ENCODE measurements around the gene LYSET. TPM values are rescaled to one million over a fixed set of nuclear protein-coding genes. Genes with fewer than 3 reads are reported as not detected.
"Not testable (repeated sequence)": the region's sequence is repeated elsewhere in the genome, so short reads cannot be mapped to it uniquely, and the experiment has no call there.

Gene LYSET
- total RNA-seq, 4 donors from 2014 or later: 6.3 to 17.7 (median 12.6) TPM

GRCh38 chr14:93230539-93230938 lies 45.4 kb downstream of the LYSET start:
- H3K4me1 ChIP-seq: peaks cover 0 to 4% of the 10 kb centered on the region in 2 donors
- H3K9me3 ChIP-seq: no peaks in the 10 kb centered on the region
- H3K36me3 ChIP-seq: peaks cover 10 to 23% of the 10 kb centered on the region in 2 donors
- no peak overlapping the region for H3K27ac ChIP-seq
- H3K27me3 ChIP-seq: no peaks in the 10 kb centered on the region
- 93 to 95% methylated on average over 16 of the region's 16 CpGs for WGBS, 2 donors
- no peak for DNase-seq
- no peak for TF ChIP-seq CTCF (IDR thresholded peaks at IDR 0.05)
- no peak for TF ChIP-seq POLR2A (IDR thresholded peaks at IDR 0.05)
- intact Hi-C loops (cut with DNase I): no loop called here
- no peak overlapping the region for H3K4me3 ChIP-seq (replicated peaks in 1 of 3)

GRCh38 chr14:93231129-93231979 lies 46.2 kb downstream of the LYSET start:
- DNase-seq: peak in 1 of 2 donors; percentile 22
- Histone ChIP-seq H3K4me3 (replicated peaks in 1 of 3) (no peak overlapping the region), H3K27ac (no peak overlapping the region), H3K4me1 (peaks cover 0 to 4% of the 10 kb centered on the region in 2 donors), H3K27me3 (no peaks in the 10 kb centered on the region), H3K9me3 (no peaks in the 10 kb centered on the region), H3K36me3 (peaks cover 10 to 19% of the 10 kb centered on the region in 2 donors)
- TF ChIP-seq POLR2A (IDR thresholded peaks at IDR 0.05): no peak
- TF ChIP-seq CTCF (IDR thresholded peaks at IDR 0.05): no peak
- 14 to 38% methylated on average over 29 to 37 of the region's 39 CpGs for WGBS, 2 donors
- intact Hi-C loops (cut with DNase I): no loop called here

GRCh38 chr14:93232159-93232558 lies 47.0 kb downstream of the LYSET start:
- H3K4me3 ChIP-seq (replicated peaks in 1 of 3): no peak overlapping the region
- no peaks in the 10 kb centered on the region for H3K27me3 ChIP-seq
- H3K4me1 ChIP-seq: peaks cover 0 to 4% of the 10 kb centered on the region in 2 donors
- 51 to 65% methylated on average over 14 to 17 of the region's 17 CpGs for WGBS, 2 donors
- DNase-seq: no peak
- intact Hi-C loops (cut with DNase I): no loop called here
- H3K27ac ChIP-seq: no peak overlapping the region
- peaks cover 6 to 15% of the 10 kb centered on the region in 2 donors for H3K36me3 ChIP-seq
- H3K9me3 ChIP-seq: no peaks in the 10 kb centered on the region
- TF ChIP-seq POLR2A (IDR thresholded peaks at IDR 0.05): no peak
- TF ChIP-seq CTCF (IDR thresholded peaks at IDR 0.05): no peak

- H3K9me3 ChIP-seq; intact Hi-C loops (cut with DNase I); H3K36me3 ChIP-seq; H3K4me1 ChIP-seq; H3K4me3 ChIP-seq (replicated peaks in 1 of 3); DNase-seq; H3K27me3 ChIP-seq; H3K27ac ChIP-seq: not testable (repeated sequence)
- 88 to 91% methylated on average over 5 of the region's 5 CpGs for WGBS, 2 donors
Measured at GRCh38 chr14:93233078-93233477, 48.0 kb downstream of the LYSET start.

GRCh38 chr14:93234798-93235197 lies 49.7 kb downstream of the LYSET start:
- Histone ChIP-seq H3K4me3 (replicated peaks in 1 of 3) (no peak overlapping the region), H3K9me3 (no peaks in the 10 kb centered on the region), H3K4me1 (peaks cover 0 to 4% of the 10 kb centered on the region in 2 donors), H3K27ac (no peak overlapping the region), H3K36me3 (peaks cover 0 to 1% of the 10 kb centered on the region in 2 donors), H3K27me3 (no peaks in the 10 kb centered on the region)
- DNase-seq: no peak
- intact Hi-C loops (cut with DNase I): no loop called here
- TF ChIP-seq POLR2A (IDR thresholded peaks at IDR 0.05): no peak
- TF ChIP-seq CTCF (IDR thresholded peaks at IDR 0.05): no peak
- 44 to 48% methylated on average over 10 of the region's 10 CpGs for WGBS, 2 donors

Other genes with a start within 250 kb of the LYSET start
- gene ITPK1, start 69.4 kb upstream of the LYSET start, total RNA-seq: 10 to 100 TPM; 43.9 to 56.1 (median 44.5) TPM
- gene MOAP1, start 420 bp upstream of the LYSET start, total RNA-seq: 10 to 100 TPM; 34.1 to 48.2 (median 41.5) TPM
- 10 to 100 TPM in 3 of 4 donors, 1 to 10 TPM in 1; 9.4 to 19.9 (median 17.1) TPM for gene GON7, start 21.7 kb downstream of the LYSET start, total RNA-seq
- gene UBR7, start 21.9 kb downstream of the LYSET start, total RNA-seq: 10 to 100 TPM; 29.0 to 52.0 (median 36.9) TPM
- gene BTBD7, start 147.7 kb downstream of the LYSET start, total RNA-seq: 10 to 100 TPM; 40.6 to 49.7 (median 43.9) TPM
- not detected for gene COX8C, start 161.9 kb downstream of the LYSET start, total RNA-seq
- gene UNC79, start 245.6 kb downstream of the LYSET start, total RNA-seq: under 1 TPM; 0.08 to 0.29 (median 0.12) TPM

Data from thyroid gland (tissue), 4 donors.